ENCODE data around the gene GLTPD2. TPM values are rescaled to one million over a fixed set of nuclear protein-coding genes. Genes with fewer than 3 reads are reported as not detected.

Gene GLTPD2
- total and polyA plus RNA-seq, 2 experiments from 2014 or later, result 40.1 to 100.0 TPM

GRCh38 chr17:4789951-4790704 lies 1.4 kb downstream of the GLTPD2 start:
- DNase-seq (ENCODE audit: low spot score), result peak; percentile 94
- H3K4me2 ChIP-seq, result peak overlapping the region; percentile 92
- H3K4me3 ChIP-seq, result peak overlapping the region; percentile 99
- TF ChIP-seq, protein P1, sequence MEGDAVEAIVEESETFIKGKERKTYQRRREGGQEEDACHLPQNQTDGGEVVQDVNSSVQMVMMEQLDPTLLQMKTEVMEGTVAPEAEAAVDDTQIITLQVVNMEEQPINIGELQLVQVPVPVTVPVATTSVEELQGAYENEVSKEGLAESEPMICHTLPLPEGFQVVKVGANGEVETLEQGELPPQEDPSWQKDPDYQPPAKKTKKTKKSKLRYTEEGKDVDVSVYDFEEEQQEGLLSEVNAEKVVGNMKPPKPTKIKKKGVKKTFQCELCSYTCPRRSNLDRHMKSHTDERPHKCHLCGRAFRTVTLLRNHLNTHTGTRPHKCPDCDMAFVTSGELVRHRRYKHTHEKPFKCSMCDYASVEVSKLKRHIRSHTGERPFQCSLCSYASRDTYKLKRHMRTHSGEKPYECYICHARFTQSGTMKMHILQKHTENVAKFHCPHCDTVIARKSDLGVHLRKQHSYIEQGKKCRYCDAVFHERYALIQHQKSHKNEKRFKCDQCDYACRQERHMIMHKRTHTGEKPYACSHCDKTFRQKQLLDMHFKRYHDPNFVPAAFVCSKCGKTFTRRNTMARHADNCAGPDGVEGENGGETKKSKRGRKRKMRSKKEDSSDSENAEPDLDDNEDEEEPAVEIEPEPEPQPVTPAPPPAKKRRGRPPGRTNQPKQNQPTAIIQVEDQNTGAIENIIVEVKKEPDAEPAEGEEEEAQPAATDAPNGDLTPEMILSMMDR (IDR thresholded peaks at IDR 0.05; ENCODE audit: poor library complexity), result peak; percentile 59
- TF ChIP-seq EZH2phosphoT487 (IDR thresholded peaks at IDR 0.05; ENCODE audit: low read depth, severe bottlenecking, unreplicated experiment) (no peak), EZH2 (IDR thresholded peaks at IDR 0.05; ENCODE audit: borderline replicate concordance) (no peak)
- H3K27me3 ChIP-seq, result no peaks in the 10 kb centered on the region
- H3K79me2 ChIP-seq, result peaks cover 11% of the 10 kb centered on the region
- H4K20me1 ChIP-seq (ENCODE audit: insufficient read depth, poor library complexity, severe bottlenecking), result no peaks in the 10 kb centered on the region
- H3K4me1 ChIP-seq (ENCODE audit: insufficient read depth), result peaks cover 21% of the 10 kb centered on the region
- no peaks in the 10 kb centered on the region for H3K9me2 ChIP-seq (replicated peaks; ENCODE audit: insufficient read depth)
- no peaks in the 10 kb centered on the region for H3K9me3 ChIP-seq (ENCODE audit: low read depth)
- H3K27ac ChIP-seq, result peak overlapping the region; percentile 99
- WGBS (ENCODE audit: low lambda C conversion rate, missing lambda C conversion rate), result 3% methylated on average over 70 of the region's 91 CpGs
- H2AFZ ChIP-seq, result peak overlapping the region; percentile 87
- no peaks in the 10 kb centered on the region for H3K36me3 ChIP-seq (replicated peaks; ENCODE audit: insufficient read depth, low read depth)

- no peak for DNase-seq (ENCODE audit: low spot score)
- H3K4me1 ChIP-seq (ENCODE audit: insufficient read depth), result peaks cover 21% of the 10 kb centered on the region
- H4K20me1 ChIP-seq (ENCODE audit: insufficient read depth, poor library complexity, severe bottlenecking), result no peaks in the 10 kb centered on the region
- TF ChIP-seq EZH2phosphoT487 (IDR thresholded peaks at IDR 0.05; ENCODE audit: low read depth, severe bottlenecking, unreplicated experiment) (no peak), EZH2 (IDR thresholded peaks at IDR 0.05; ENCODE audit: borderline replicate concordance) (no peak)
- TF ChIP-seq, protein P1 (IDR thresholded peaks at IDR 0.05; ENCODE audit: poor library complexity), result no peak
- WGBS (ENCODE audit: low lambda C conversion rate, missing lambda C conversion rate), result 58% methylated on average over 7 of the region's 7 CpGs
- no peaks in the 10 kb centered on the region for H3K9me2 ChIP-seq (replicated peaks; ENCODE audit: insufficient read depth)
- no peaks in the 10 kb centered on the region for H3K9me3 ChIP-seq (ENCODE audit: low read depth)
- peak overlapping the region; percentile 99 for H3K4me3 ChIP-seq
- no peaks in the 10 kb centered on the region for H3K36me3 ChIP-seq (replicated peaks; ENCODE audit: insufficient read depth, low read depth)
- peak overlapping the region; percentile 99 for H3K27ac ChIP-seq
- peaks cover 11% of the 10 kb centered on the region for H3K79me2 ChIP-seq
- H3K27me3 ChIP-seq, result no peaks in the 10 kb centered on the region
- peak overlapping the region; percentile 92 for H3K4me2 ChIP-seq
- H2AFZ ChIP-seq, result peak overlapping the region; percentile 87
These were observed 1.9 kb downstream of the GLTPD2 start for GRCh38 chr17:4790705-4791088.

- Histone ChIP-seq H3K4me1 (ENCODE audit: insufficient read depth) (peaks cover 7% of the 10 kb centered on the region), H3K9me3 (ENCODE audit: low read depth) (no peaks in the 10 kb centered on the region), H3K36me3 (replicated peaks; ENCODE audit: insufficient read depth, low read depth) (no peaks in the 10 kb centered on the region), H3K4me3 (no peak overlapping the region), H2AFZ (peak overlapping the region; percentile 90), H3K79me2 (peaks cover 16% of the 10 kb centered on the region), H3K27ac (peak overlapping the region; percentile 84), H3K27me3 (no peaks in the 10 kb centered on the region), H3K4me2 (peak overlapping the region; percentile 69), H4K20me1 (ENCODE audit: insufficient read depth, poor library complexity, severe bottlenecking) (no peaks in the 10 kb centered on the region), H3K9me2 (replicated peaks; ENCODE audit: insufficient read depth) (no peaks in the 10 kb centered on the region)
- 96% methylated on average over 1 of the region's 1 CpG for WGBS (ENCODE audit: low lambda C conversion rate, missing lambda C conversion rate)
- TF ChIP-seq EZH2 (IDR thresholded peaks at IDR 0.05; ENCODE audit: borderline replicate concordance) (no peak), EZH2phosphoT487 (IDR thresholded peaks at IDR 0.05; ENCODE audit: low read depth, severe bottlenecking, unreplicated experiment) (no peak)
- TF ChIP-seq, protein P1 (IDR thresholded peaks at IDR 0.05; ENCODE audit: poor library complexity), result no peak
- DNase-seq (ENCODE audit: low spot score), result no peak
These were observed 6.4 kb downstream of the GLTPD2 start for GRCh38 chr17:4795168-4795567.

All from hepatocyte (in vitro differentiated cells).